Measurements from ENCODE around the gene IDUA. TPM values are rescaled to one million over a fixed set of nuclear protein-coding genes. Genes with fewer than 3 reads are reported as not detected.
A peak's percentile ranks its signal among the peaks of the same experiment; 100 is the strongest.

IDUA gene
- total RNA-seq, 3 donors from 2014 or later (not counting 1 experiment from before 2014, with no cell fraction given), result 38.7 to 43.6 (median 43.0) TPM

DNA sequence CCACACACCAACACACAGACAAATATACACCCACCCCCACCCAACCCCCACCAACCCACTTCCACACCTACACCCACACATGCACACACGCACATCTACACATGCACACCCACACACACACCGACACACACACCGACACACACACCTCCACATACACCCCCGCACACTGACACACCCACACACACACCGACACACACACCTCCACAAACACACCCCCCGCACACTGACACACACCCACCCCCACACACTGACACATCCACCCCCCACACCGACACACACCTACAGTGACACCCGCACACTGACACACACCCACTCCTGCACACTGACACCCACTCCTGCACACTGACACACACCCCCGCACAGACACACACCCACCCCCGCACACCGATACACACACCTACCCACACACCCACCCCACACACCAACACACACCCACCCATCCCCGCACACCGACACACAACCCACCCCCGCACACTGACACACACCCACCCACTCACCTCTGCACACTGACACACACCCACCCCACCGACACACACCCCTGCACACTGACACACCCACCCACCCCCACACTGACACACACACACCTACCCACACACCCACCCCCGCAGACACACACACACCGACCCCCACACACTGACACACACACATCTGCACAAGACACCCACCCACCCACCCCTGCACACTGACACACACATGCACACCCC is 55.7 kb downstream of the IDUA start:
- Mint-ChIP-seq H3K36me3 (no peaks in the 10 kb centered on the region), H3K4me3 (no peak overlapping the region), H3K9me3 (no peaks in the 10 kb centered on the region), H3K4me1 (peaks cover 0 to 4% of the 10 kb centered on the region in 2 donors), H3K27ac (no peak overlapping the region), H3K27me3 (ENCODE audit: low read depth in 2 of 2) (peaks cover 14 to 19% of the 10 kb centered on the region in 2 donors)
- H3K27me3 ChIP-seq (ENCODE audit: control insufficient read depth, insufficient read depth, low read length), result peaks cover 6% of the 10 kb centered on the region
- H3K9me3 ChIP-seq (ENCODE audit: control insufficient read depth, insufficient read depth, low read length), result no peaks in the 10 kb centered on the region
- WGBS (ENCODE audit: insufficient coverage), result 84% methylated on average over 14 of the region's 17 CpGs
- H3K4me3 ChIP-seq (ENCODE audit: low read length), result no peak overlapping the region
- no peaks in the 10 kb centered on the region for H3K36me3 ChIP-seq (ENCODE audit: control insufficient read depth, insufficient read depth, low read length)
- no peak for DNase-seq
- intact Hi-C loops (cut with micrococcal nuclease), result no loop called here
- H3K27ac ChIP-seq (ENCODE audit: low read length), result no peak overlapping the region
- no peak for ATAC-seq
- TF ChIP-seq CTCF (IDR thresholded peaks at IDR 0.05), result no peak
- no peaks in the 10 kb centered on the region for H3K4me1 ChIP-seq (ENCODE audit: control insufficient read depth, insufficient read depth, low read length)

- H3K36me3 Mint-ChIP-seq, result no peaks in the 10 kb centered on the region
- Histone ChIP-seq H3K27ac (ENCODE audit: low read length) (no peak overlapping the region), H3K36me3 (ENCODE audit: control insufficient read depth, insufficient read depth, low read length) (no peaks in the 10 kb centered on the region), H3K4me1 (ENCODE audit: control insufficient read depth, insufficient read depth, low read length) (no peaks in the 10 kb centered on the region), H3K9me3 (ENCODE audit: control insufficient read depth, insufficient read depth, low read length) (no peaks in the 10 kb centered on the region), H3K4me3 (ENCODE audit: low read length) (no peak overlapping the region), H3K27me3 (ENCODE audit: control insufficient read depth, insufficient read depth, low read length) (peaks cover 6% of the 10 kb centered on the region)
- H3K27me3 Mint-ChIP-seq (ENCODE audit: low read depth in 2 of 2), result peaks cover 21 to 22% of the 10 kb centered on the region in 2 donors
- H3K27ac Mint-ChIP-seq, result no peak overlapping the region
- H3K4me1 Mint-ChIP-seq, result peaks cover 0 to 4% of the 10 kb centered on the region in 2 donors
- intact Hi-C loops (cut with micrococcal nuclease), result no loop called here
- ATAC-seq (no peak), DNase-seq (no peak)
- TF ChIP-seq CTCF (IDR thresholded peaks at IDR 0.05), result no peak
- 77% methylated on average over 7 of the region's 7 CpGs for WGBS (ENCODE audit: insufficient coverage)
- H3K4me3 Mint-ChIP-seq, result no peak overlapping the region
- no peaks in the 10 kb centered on the region for H3K9me3 Mint-ChIP-seq
Measured at GRCh38 chr4:1043162-1043561, 56.3 kb downstream of the IDUA start.

- Histone ChIP-seq H3K4me1 (ENCODE audit: control insufficient read depth, insufficient read depth, low read length) (no peaks in the 10 kb centered on the region), H3K27ac (ENCODE audit: low read length) (no peak overlapping the region), H3K36me3 (ENCODE audit: control insufficient read depth, insufficient read depth, low read length) (no peaks in the 10 kb centered on the region), H3K9me3 (ENCODE audit: control insufficient read depth, insufficient read depth, low read length) (no peaks in the 10 kb centered on the region), H3K27me3 (ENCODE audit: control insufficient read depth, insufficient read depth, low read length) (peaks cover 6% of the 10 kb centered on the region), H3K4me3 (ENCODE audit: low read length) (no peak overlapping the region)
- no peaks in the 10 kb centered on the region for H3K36me3 Mint-ChIP-seq
- H3K4me1 Mint-ChIP-seq, result peaks cover 0 to 4% of the 10 kb centered on the region in 2 donors
- H3K27me3 Mint-ChIP-seq (ENCODE audit: low read depth in 2 of 2), result peaks cover 24 to 28% of the 10 kb centered on the region in 2 donors
- 25% methylated on average over 36 of the region's 36 CpGs for WGBS (ENCODE audit: insufficient coverage)
- no peak overlapping the region for H3K27ac Mint-ChIP-seq
- no peak for TF ChIP-seq CTCF (IDR thresholded peaks at IDR 0.05)
- no peak overlapping the region for H3K4me3 Mint-ChIP-seq
- no peaks in the 10 kb centered on the region for H3K9me3 Mint-ChIP-seq
- intact Hi-C loops (cut with micrococcal nuclease), result no loop called here
- ATAC-seq (peak; percentile 44 to 66 (median 45)), DNase-seq (no peak)
Measured at GRCh38 chr4:1043651-1044468, 57.0 kb downstream of the IDUA start.
